K562 (cell line): ENCODE measurements around the gene TRNT1. TPM values are rescaled to one million over a fixed set of nuclear protein-coding genes. Genes with fewer than 3 reads are reported as not detected.

Experiments used
- CBFA2T2 ChIP-seq: fragments of 450-650 bp; conservative IDR thresholded peaks from 2 replicates; pipeline ENCODE4 v1.6.1; 2017; ENCODE audit warnings: mild to moderate bottlenecking
- CBX8 ChIP-seq: fragments of 200-600 bp; sonication (generic); IDR thresholded peaks from 2 replicates; pipeline ENCODE4 v1.6.1; 2012; ENCODE audit warnings: borderline replicate concordance, mixed run types, low read depth, mild to moderate bottlenecking, moderate library complexity, mixed read lengths, low read length, control low read depth, inconsistent platforms; ENCODE audit not compliant: poor library complexity, severe bottlenecking; ENCODE audit errors: extremely low read depth
- CREM ChIP-seq: IDR thresholded peaks from 2 replicates; pipeline ENCODE4 v1.6.1; 2014; ENCODE audit warnings: antibody characterized with exemption, low read depth
- CTBP1 ChIP-seq: fragments of 450-650 bp; IDR thresholded peaks from 2 replicates; pipeline ENCODE4 v1.6.1; 2016; ENCODE audit warnings: borderline replicate concordance
- FOXP1 ChIP-seq: sonication (generic); formaldehyde crosslinking; IDR thresholded peaks from 2 replicates; pipeline ENCODE4 v1.8.0; 2022; ENCODE audit warnings: mild to moderate bottlenecking, missing genetic modification reagents
- GATAD2B ChIP-seq: fragments of 450-650 bp; IDR thresholded peaks from 2 replicates; pipeline ENCODE4 v1.6.1; 2017; ENCODE audit warnings: mild to moderate bottlenecking, borderline replicate concordance
- GTF2A2 ChIP-seq: IDR thresholded peaks from 2 replicates; pipeline ENCODE4 v1.6.1; 2016; ENCODE audit warnings: mild to moderate bottlenecking, missing genetic modification characterization, missing compliant biosample characterization
- HCFC1 ChIP-seq: IDR thresholded peaks from 2 replicates; pipeline ENCODE4 v1.6.1; 2012; ENCODE audit warnings: low read depth, low read length, improper control_type of control experiment
- HNRNPLL ChIP-seq: fragments of 200-400 bp; formaldehyde crosslinking; IDR thresholded peaks from 2 replicates; pipeline ENCODE4 v1.6.1; 2017; ENCODE audit warnings: low read length, low read depth, mild to moderate bottlenecking; ENCODE audit not compliant: poor library complexity, severe bottlenecking
- KLF1 ChIP-seq: fragments of 450-650 bp; IDR thresholded peaks from 2 replicates; pipeline ENCODE4 v1.6.1; 2016; ENCODE audit warnings: missing genetic modification characterization, missing compliant biosample characterization
- NKRF ChIP-seq: fragments of 450-650 bp; IDR thresholded peaks from 2 replicates; pipeline ENCODE4 v1.6.1; 2016; ENCODE audit warnings: borderline replicate concordance
- SAFB ChIP-seq: fragments of 200-400 bp; formaldehyde crosslinking; IDR thresholded peaks from 2 replicates; pipeline ENCODE4 v1.6.1; 2017; ENCODE audit warnings: low read depth, low read length, borderline replicate concordance
- SMAD4 ChIP-seq: fragments of 250-450 bp; sonication (Bioruptor Pico); conservative IDR thresholded peaks from 2 replicates; pipeline ENCODE4 v1.8.0; 2021; ENCODE audit warnings: inconsistent platforms, mild to moderate bottlenecking, moderate library complexity
- SRSF9 ChIP-seq: fragments of 200-400 bp; formaldehyde crosslinking; IDR thresholded peaks from 2 replicates; pipeline ENCODE4 v1.6.1; 2017; ENCODE audit warnings: low read depth, low read length, borderline replicate concordance
- TFAP4 ChIP-seq: sonication (generic); formaldehyde crosslinking; IDR thresholded peaks from 2 replicates; pipeline ENCODE4 v1.8.0; 2022; ENCODE audit warnings: missing genetic modification reagents, mild to moderate bottlenecking, moderate library complexity, borderline replicate concordance
- TOE1 ChIP-seq, 2 experiments: fragments of 450-650 bp in 1 of 2; sonication (generic) in 1 of 2; formaldehyde crosslinking in 1 of 2; IDR thresholded peaks; 2 replicates each; pipeline versions ENCODE4 v1.7.1 to v1.8.0; 2016 to 2022; ENCODE audit warnings: borderline replicate concordance in 2 of 2, mild to moderate bottlenecking in 2 of 2, antibody characterized with exemption in 1 of 2, inconsistent platforms in 1 of 2, low read depth in 1 of 2, missing genetic modification reagents in 1 of 2, moderate library complexity in 1 of 2
- ZBTB17 ChIP-seq: fragments of 450-650 bp; formaldehyde crosslinking; IDR thresholded peaks from 2 replicates; pipeline ENCODE4 v1.4.0; 2020; ENCODE audit warnings: mild to moderate bottlenecking
- ZBTB2 ChIP-seq: fragments of 450-650 bp; IDR thresholded peaks from 2 replicates; pipeline ENCODE4 v1.6.1; 2016; ENCODE audit warnings: antibody characterized with exemption
- ZNF232 ChIP-seq: sonication (generic); formaldehyde crosslinking; IDR thresholded peaks from 2 replicates; pipeline ENCODE4 v1.8.0; 2022; ENCODE audit warnings: mild to moderate bottlenecking, missing genetic modification reagents
- ZNF76 ChIP-seq: fragments of 250-450 bp; sonication (Bioruptor Pico); IDR thresholded peaks from 2 replicates; pipeline ENCODE4 v1.4.0; 2020; ENCODE audit warnings: mild to moderate bottlenecking, moderate library complexity, borderline replicate concordance
- polyA plus RNA-seq, 8 experiments: library from polyadenylated mRNA; depleted of rRNA in 4 of 8; stranded (reverse) in 5 of 8; unstranded in 3 of 8; fragments of >200 nt; fragmentation: Nextera tagmentation in 2 of 8; fragmentation: Illumina TruSeq in 1 of 8; extraction: Ambion mirVana in 2 of 8; extraction: Trizol in 1 of 8; gene quantifications; 2 replicates each; pipeline versions ENCODE4 v1.2.1 to v1.2.3, GENCODE V29; 2011 to 2014; ENCODE audit warnings: inconsistent platforms in 1 of 8, missing spikeins in 1 of 8
- total RNA-seq, 7 experiments: library from RNA; depleted of rRNA in 6 of 7; stranded (reverse); fragments of >200 nt in 6 of 7; fragmentation: Illumina TruSeq in 2 of 7; extraction: Trizol in 2 of 7; gene quantifications; 2 replicates each; pipeline versions ENCODE4 v1.2.1 to v1.2.3, GENCODE V29; 2011 to 2021; ENCODE audit warnings: low replicate concordance in 1 of 7

TRNT1 gene
- total and polyA plus RNA-seq, 9 of the 15 experiments (the other 6 are each of a cell fraction or from before 2014, with no cell fraction given) = 38.1 to 58.2 (median 47.4) TPM

GRCh38 chr3:3179407-3180094 is 52.8 kb downstream of the TRNT1 start, which contains the start of gene CRBN (continued):
- TF ChIP-seq TOE1 (IDR thresholded peaks at IDR 0.05; ENCODE audit: borderline replicate concordance) (peak; percentile 76), TOE1 (CRISPR knock-in tag; IDR thresholded peaks at IDR 0.05; ENCODE audit: borderline replicate concordance, low read depth) (no peak), CBFA2T2 (0 out of 2 replicates have a peak, but pooled peaks have one; percentile 8), TFAP4 (CRISPR knock-in tag) (peak; percentile 90), ZNF76 (CRISPR knock-in tag) (peak; percentile 86), CBX8 (no peak), ZNF232 (0 out of 2 replicates have a peak, but pooled peaks have one; percentile 32), ZBTB17 (peak; percentile 86), NKRF (peak; percentile 79), SRSF9 (no peak), KLF1 (tag) (peak; percentile 84), GATAD2B (peak; percentile 60; the same call in 1 of the 2 replicates), HCFC1 (peak; percentile 78), SMAD4 (CRISPR knock-in tag) (peak; percentile 86), ZBTB2 (no peak), FOXP1 (peak; percentile 97; the same call in 1 of the 2 replicates), CTBP1 (peak; percentile 93), SAFB (peak; percentile 58; the same call in 1 of the 2 replicates), CREM (peak; percentile 87), HNRNPLL (peak; percentile 75), GTF2A2 (tag) (0 out of 2 replicates have a peak, but pooled peaks have one; percentile 31)
